ENCODE measurements around the gene ATP10A. TPM values are rescaled to one million over a fixed set of nuclear protein-coding genes. Genes with fewer than 3 reads are reported as not detected.

ATP10A gene
- total and polyA plus RNA-seq, 9 of the 15 experiments (the other 6 are each of a cell fraction or from before 2014, with no cell fraction given), result 0.09 TPM; not detected in 8

- CTCF ChIA-PET (ENCODE audit: low intra/inter-chr PET ratio), result interaction anchor here (0.7 kb wide), 1 partner anchor 314 kb away, joined by 3 read pairs; no protein-coding TSS in a partner anchor
- DNase-seq (ENCODE audit: extremely low read depth in 1 of 4, low spot score in 3 of 4) (no peak), ATAC-seq (no peak), FAIRE-seq (no peak)
- Histone ChIP-seq H2AFZ (ENCODE audit: low read depth, low read length) (no peak overlapping the region), H3K4me1 (replicated peaks in 1 of 2; ENCODE audit: control insufficient read depth in 2 of 2, insufficient read depth in 2 of 2, low read length in 2 of 2) (no peaks in the 10 kb centered on the region), H3K9me1 (ENCODE audit: control insufficient read depth, insufficient read depth, low read length) (no peaks in the 10 kb centered on the region), H3K9ac (ENCODE audit: insufficient read depth in 1 of 2, low read depth in 2 of 2, low read length in 2 of 2) (no peak overlapping the region), H3K4me3 (no peak overlapping the region), H3K79me2 (ENCODE audit: control insufficient read depth, insufficient read depth, low read length) (no peaks in the 10 kb centered on the region), H3K27me3 (ENCODE audit: control insufficient read depth in 2 of 2, insufficient read depth in 2 of 2, low read length in 2 of 2) (peaks cover 3 to 17% of the 10 kb centered on the region in 2 experiments; a peak in 4 of 5 replicates), H4K20me1 (replicated peaks; ENCODE audit: control insufficient read depth, insufficient read depth, low read length) (0 out of 2 replicates have a peak, but pooled peaks cover 3% of the 10 kb centered on the region), H3K4me2 (ENCODE audit: insufficient read depth, low read length) (no peak overlapping the region), H3K27ac (ENCODE audit: extremely low read depth, low read depth, low read length) (no peak overlapping the region), H3K36me3 (ENCODE audit: control insufficient read depth, insufficient read depth, low read length) (no peaks in the 10 kb centered on the region), H3K9me3 (replicated peaks; ENCODE audit: control insufficient read depth, insufficient read depth, low read depth, low read length) (no peaks in the 10 kb centered on the region)
- under 1% methylated on average over 12 of the region's 12 CpGs for WGBS (ENCODE audit: insufficient coverage, low coverage, missing lambda C conversion rate)
- BruUV-seq (replicated peaks), result no TSS peak
- POLR2A ChIA-PET, result no interaction called here
- no peak for TF ChIP-seq HNRNPK (IDR thresholded peaks at IDR 0.05; ENCODE audit: low read depth, low read length, poor library complexity, severe bottlenecking)
- in situ Hi-C loops (cut with MboI) (no loop called here), intact Hi-C loops (cut with micrococcal nuclease) (no loop called here)
These were observed 203.9 kb downstream of the ATP10A start for GRCh38 chr15:25659251-25659650.

- Histone ChIP-seq H3K79me2 (ENCODE audit: control insufficient read depth, insufficient read depth, low read length) (no peaks in the 10 kb centered on the region), H3K4me3 (no peak overlapping the region), H3K27me3 (ENCODE audit: control insufficient read depth in 2 of 2, insufficient read depth in 2 of 2, low read length in 2 of 2) (peaks cover 3 to 17% of the 10 kb centered on the region in 2 experiments; a peak in 4 of 5 replicates), H4K20me1 (replicated peaks; ENCODE audit: control insufficient read depth, insufficient read depth, low read length) (0 out of 2 replicates have a peak, but pooled peaks cover 3% of the 10 kb centered on the region), H3K9me1 (ENCODE audit: control insufficient read depth, insufficient read depth, low read length) (no peaks in the 10 kb centered on the region), H3K9ac (ENCODE audit: insufficient read depth in 1 of 2, low read depth in 2 of 2, low read length in 2 of 2) (no peak overlapping the region), H3K36me3 (ENCODE audit: control insufficient read depth, insufficient read depth, low read length) (no peaks in the 10 kb centered on the region), H3K4me1 (replicated peaks in 1 of 2; ENCODE audit: control insufficient read depth in 2 of 2, insufficient read depth in 2 of 2, low read length in 2 of 2) (no peaks in the 10 kb centered on the region), H2AFZ (ENCODE audit: low read depth, low read length) (no peak overlapping the region), H3K9me3 (replicated peaks; ENCODE audit: control insufficient read depth, insufficient read depth, low read depth, low read length) (no peaks in the 10 kb centered on the region), H3K27ac (ENCODE audit: extremely low read depth, low read depth, low read length) (no peak overlapping the region), H3K4me2 (ENCODE audit: insufficient read depth, low read length) (no peak overlapping the region)
- no peak for FAIRE-seq
- ChIA-PET POLR2A (no interaction called here), CTCF (ENCODE audit: low intra/inter-chr PET ratio) (interaction anchor here (0.7 kb wide), 1 partner anchor 313 kb away, joined by 3 read pairs; no protein-coding TSS in a partner anchor)
- in situ Hi-C loops (cut with MboI), result no loop called here
- no peak for TF ChIP-seq MITF (IDR thresholded peaks at IDR 0.05)
- no peak for TF ChIP-seq SRSF1 (IDR thresholded peaks at IDR 0.05; ENCODE audit: low read depth, low read length)
- TF ChIP-seq ZNF384 (IDR thresholded peaks at IDR 0.05; ENCODE audit: low read depth, low read length), result no peak
- TF ChIP-seq NR2F6 (CRISPR knock-in tag; IDR thresholded peaks at IDR 0.05), result no peak
- TF ChIP-seq MECOM (CRISPR knock-in tag; IDR thresholded peaks at IDR 0.05), result no peak
- TF ChIP-seq RBM22 (IDR thresholded peaks at IDR 0.05; ENCODE audit: low read depth, low read length, poor library complexity, severe bottlenecking), result no peak
- no peak for TF ChIP-seq RBM14 (IDR thresholded peaks at IDR 0.05; ENCODE audit: borderline replicate concordance, insufficient read depth, low read depth, low read length)
- no peak for TF ChIP-seq ZNF347 (CRISPR knock-in tag; IDR thresholded peaks at IDR 0.05; ENCODE audit: low read depth)
- 6% methylated on average over 18 of the region's 19 CpGs for WGBS (ENCODE audit: insufficient coverage, low coverage, missing lambda C conversion rate)
- no peak for ATAC-seq
- no TSS peak for BruUV-seq (replicated peaks)
- intact Hi-C loops (cut with micrococcal nuclease), result no loop called here
- no peak for DNase-seq (ENCODE audit: extremely low read depth in 1 of 4, low spot score in 3 of 4)
These were observed 204.6 kb downstream of the ATP10A start for GRCh38 chr15:25658560-25658959.
